Middle frontal gyrus (tissue), 1 donor: ENCODE measurements around the gene CCR1.

ENCODE experiments used
- DNase-seq: peaks from one replicate; pipeline ENCODE4 v3.0.0-alpha.2; 2015; ENCODE audit warnings: low spot score; ENCODE audit errors: extremely low spot score

Gene CCR1

DNA sequence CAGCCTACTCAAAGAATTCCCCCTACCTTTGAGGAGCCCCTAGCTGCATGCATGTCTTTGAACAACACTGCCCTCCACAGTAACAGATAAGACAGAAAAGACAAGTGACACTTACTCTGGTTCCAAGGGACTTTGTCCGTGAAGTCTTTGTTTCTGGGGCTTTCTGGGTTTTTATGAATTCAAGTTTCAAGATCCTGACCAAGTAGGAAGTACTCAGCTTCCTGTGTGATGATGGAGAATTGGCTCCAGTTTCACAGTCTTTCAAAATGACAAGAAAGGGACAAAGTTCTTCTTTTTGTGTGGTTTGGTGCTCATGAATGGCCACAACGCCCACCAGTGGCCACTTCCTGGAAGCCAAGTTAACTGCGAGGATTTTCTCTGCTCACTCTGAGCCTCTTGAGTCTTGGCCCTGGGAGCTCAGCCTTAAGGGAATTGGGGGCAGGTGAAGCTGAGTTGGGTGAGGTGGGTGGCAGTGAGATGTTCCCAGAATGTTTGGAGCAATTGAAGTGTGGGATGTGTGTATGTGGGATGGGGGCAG, at the start of gene CCR1:
Gene CCR1 (minus strand): TSS at position 147 of the 538 bp plus-strand sequence. CDS start 4,000 bp downstream, outside the sequence.
- no peak for DNase-seq

DNA sequence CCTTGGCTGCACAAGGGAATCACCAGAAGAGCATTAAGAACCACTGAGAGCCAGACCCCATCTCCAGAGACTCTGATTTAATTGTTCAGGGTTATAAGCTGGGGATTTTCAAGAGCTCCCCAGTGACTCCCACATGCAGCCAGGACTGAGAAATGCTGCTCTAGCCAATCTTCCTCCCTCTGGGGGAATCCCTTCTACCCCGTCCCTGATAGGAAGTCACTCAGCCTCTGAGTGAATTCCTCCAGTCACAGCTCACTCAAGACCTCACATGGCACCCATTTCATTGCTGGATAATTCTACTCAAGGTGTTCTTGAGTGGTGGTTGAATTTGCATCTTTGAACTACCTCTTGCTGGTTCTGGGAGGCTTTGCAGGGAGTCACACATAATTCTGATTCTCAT, 44.9 kb upstream of the CCR1 start:
- DNase-seq: no peak

DNA sequence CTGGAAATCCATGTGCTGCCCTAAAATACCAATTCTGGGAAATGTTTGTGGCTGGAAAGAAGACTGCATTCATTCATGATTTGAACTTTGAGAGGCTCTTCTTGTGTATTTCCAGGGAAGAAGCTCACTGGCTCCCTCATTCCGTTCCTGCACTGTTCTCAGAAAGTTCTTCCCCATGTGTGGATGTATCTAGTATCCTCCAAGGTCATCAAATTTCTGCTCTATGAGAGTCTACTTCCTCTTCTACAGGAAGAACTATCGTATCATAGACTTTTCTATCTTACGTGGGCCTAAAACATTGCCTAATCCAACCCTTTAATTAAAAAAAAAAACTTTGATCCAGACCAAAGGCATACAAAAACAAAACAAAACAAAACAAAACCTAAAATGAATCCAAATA, 37.0 kb upstream of the CCR1 start:
- DNase-seq: no peak

DNA sequence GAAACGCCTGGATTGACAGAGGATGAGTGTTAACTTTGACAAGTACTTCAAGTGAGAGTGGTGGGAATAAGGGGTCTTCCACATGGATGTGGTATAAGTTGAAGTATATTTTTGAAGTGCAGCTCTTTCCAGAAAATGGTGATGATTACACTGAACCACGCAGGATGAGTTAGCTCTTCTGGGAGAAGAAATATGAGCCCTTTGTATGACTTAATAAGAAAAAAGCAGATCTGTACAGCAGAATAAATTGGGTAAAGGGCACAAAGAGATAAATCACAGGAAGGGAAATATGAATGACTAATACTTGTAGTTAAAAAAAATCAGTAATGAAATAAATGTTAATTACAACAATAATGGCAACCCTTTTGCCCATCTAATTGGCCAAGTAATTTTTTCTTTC, 35.4 kb upstream of the CCR1 start:
- DNase-seq: no peak

DNA sequence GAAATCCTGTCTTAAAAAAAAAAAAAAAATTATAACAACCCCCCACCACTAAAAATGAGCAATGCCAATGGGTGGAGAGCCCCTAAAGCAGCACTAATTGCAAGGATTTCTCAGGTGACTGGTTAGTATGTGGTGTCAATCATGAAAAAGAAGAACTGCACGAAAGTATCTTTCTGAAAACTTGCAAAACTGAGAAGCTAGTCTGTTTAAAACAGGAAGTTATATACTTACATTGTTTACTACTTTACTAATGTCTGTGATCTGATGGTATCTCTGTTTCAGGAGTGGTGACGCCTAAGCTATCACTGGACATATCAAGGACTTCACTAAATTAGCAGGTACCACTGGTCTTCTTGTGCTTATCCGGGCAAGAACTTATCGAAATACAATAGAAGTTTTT, 34.0 kb upstream of the CCR1 start, which contains the start of gene CCR3:
Gene CCR3 (plus strand): TSS at position 341 of the 400 bp plus-strand sequence. CDS start 22,699 bp downstream, outside the sequence.
- DNase-seq: no peak

DNA sequence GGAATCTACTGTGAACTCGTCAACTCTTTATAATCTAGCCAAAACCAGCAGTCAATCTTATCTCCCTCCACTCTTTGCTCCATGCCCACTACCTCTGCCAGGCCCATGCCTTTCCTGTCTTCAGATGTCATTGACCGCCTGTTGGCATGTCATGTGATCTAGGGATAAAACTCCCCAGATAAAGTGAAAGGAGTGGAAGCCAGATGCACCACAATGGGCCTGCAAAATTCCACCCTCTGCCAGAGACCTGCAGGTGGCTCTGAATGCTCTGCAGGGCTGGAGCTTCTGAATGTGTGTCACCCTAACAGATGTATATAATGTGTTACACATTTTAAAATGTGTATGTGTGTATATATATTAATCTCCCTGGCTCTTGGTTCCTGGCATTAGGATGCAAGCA, 31.8 kb upstream of the CCR1 start:
- no peak for DNase-seq

DNA sequence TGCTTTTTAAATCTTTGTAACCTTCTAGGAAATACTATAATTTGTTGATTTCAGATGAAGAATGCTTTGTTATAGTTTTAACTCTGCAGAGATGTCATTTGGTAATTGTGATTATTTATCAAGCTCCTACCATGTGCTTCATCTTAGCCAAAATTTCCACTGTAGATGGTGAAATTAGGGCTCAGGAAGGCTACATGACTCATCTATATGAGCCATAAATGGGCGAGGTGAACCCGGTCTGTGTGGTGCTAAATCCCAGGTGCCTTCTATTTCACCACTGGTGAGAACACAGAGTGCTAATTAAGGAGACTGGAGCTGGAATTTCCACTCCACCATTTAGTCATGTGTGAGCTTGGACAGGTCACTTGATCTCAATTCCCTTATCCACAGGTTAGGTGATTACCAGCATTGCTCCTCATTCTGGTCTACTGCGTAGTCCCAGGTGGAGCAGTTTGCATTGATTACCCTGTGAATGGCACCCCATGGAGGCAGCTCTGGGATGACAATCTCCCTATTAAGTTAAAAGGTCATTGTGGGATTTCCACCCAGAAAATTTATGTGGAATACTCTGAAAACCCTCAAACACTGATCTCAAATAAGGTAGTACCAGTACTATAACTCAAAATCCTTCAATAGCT, 31.3 kb upstream of the CCR1 start:
- DNase-seq: no peak

DNA sequence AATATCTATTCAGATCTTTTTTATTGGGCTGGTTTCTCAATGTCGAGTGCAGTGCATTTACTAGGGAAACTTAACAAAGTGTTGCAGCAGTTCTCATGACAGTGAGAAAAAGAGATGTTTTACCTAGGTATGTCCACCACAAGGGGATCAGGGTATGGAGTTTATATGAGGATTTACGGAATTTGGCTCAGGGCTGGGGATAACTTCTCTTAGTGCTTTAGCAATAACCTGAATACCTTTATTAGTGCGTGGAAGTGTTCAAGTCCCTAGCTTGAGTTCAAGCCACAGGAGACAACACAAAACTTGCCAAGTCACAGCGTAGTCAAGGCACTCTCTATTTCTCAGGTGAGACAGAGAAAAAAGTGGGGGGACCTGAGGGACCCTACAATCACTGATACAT, 30.3 kb upstream of the CCR1 start:
- no peak for DNase-seq

DNA sequence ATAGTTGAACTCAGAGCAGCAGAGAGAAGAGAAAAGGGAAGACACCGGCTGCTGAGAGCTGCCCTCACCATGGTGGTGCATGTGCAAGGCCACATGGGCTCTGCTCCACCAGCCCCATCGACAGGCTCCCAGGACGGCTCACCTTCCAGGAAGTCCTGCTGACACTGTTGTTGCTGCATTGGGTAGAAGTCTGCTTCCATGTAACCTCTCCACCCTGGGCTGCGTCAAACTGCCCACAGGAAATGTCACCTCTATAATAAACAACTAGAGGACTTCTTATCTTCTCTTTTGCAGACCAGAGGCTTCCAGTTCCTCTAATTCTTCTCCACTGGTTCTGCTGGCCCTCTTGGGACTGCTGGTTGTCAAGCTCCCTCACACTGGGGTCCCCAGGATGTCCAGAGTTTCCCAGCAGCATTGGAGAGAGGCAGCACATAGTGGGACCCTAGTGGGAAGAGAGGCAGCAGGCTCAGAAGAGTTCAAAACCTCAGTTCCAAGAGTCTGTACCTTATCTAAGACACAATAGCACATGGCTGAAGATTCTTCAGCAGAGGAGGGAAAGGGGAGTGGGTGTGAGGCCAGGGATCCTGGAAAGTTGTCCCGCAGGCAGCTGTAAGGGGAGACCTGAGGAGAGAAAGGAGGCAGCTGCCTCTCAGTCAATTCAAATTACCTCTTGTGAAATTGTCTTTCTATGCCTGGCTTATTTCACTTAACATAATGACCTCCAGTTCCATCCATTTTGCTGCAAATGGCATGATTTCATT, 28.4 kb upstream of the CCR1 start:
- DNase-seq: no peak

DNA sequence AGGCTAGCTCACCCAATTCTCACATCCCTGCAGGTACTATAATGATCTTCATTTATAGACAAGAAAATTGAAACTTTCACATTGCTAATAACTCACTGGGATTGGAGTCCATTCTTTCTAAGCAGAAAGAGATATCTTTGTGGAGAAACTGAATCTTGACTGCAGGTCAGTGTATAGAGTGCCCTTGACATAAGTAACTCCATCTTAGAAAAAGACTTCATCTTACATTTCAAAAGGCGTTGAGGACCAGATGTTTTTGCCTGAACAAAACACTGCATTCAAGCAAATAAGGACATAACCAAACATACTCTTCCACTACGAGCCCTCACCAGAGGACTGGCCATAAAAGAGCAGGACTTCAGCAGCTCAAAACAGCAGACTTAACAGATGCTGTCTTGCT, 27.3 kb upstream of the CCR1 start:
- DNase-seq: no peak

DNA sequence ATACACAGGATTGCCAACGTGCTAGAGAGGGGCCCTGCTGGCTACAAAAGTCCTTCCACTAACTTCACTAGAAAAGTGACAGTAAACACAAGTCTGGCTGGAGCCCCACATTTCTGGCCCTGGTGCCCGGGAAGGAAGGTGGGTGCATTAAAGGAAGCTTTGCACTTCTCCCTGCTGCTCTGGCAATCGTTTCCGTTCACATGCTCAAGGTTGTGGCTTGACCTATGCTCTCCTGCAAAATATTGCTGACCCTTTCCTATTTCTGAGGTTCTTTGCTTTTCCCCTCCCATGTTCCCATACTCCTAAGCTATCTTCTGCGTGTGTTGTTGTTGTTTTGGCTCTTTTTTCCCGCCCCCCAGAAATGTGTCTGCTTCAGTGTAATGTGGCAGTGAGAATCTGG, 25.1 kb upstream of the CCR1 start:
- no peak for DNase-seq

DNA sequence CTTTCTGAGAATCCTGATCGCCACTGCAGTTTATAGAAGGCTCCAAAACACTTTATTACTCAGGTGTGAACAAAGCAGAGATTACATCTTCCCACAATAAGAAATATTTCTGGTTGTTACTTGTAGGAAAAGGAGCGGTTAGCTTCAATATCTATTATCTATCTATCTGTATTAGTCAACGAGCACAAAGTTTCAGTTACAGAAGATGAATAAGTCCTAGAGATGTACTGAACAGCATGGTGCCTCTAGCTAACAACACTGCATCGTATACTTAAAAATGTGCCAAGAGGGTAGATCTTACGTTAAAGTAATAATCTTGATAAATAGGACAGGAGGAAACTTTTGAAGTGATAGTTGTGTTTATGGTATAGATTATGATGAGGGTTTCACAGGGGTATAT, 23.2 kb upstream of the CCR1 start:
- no peak for DNase-seq

DNA sequence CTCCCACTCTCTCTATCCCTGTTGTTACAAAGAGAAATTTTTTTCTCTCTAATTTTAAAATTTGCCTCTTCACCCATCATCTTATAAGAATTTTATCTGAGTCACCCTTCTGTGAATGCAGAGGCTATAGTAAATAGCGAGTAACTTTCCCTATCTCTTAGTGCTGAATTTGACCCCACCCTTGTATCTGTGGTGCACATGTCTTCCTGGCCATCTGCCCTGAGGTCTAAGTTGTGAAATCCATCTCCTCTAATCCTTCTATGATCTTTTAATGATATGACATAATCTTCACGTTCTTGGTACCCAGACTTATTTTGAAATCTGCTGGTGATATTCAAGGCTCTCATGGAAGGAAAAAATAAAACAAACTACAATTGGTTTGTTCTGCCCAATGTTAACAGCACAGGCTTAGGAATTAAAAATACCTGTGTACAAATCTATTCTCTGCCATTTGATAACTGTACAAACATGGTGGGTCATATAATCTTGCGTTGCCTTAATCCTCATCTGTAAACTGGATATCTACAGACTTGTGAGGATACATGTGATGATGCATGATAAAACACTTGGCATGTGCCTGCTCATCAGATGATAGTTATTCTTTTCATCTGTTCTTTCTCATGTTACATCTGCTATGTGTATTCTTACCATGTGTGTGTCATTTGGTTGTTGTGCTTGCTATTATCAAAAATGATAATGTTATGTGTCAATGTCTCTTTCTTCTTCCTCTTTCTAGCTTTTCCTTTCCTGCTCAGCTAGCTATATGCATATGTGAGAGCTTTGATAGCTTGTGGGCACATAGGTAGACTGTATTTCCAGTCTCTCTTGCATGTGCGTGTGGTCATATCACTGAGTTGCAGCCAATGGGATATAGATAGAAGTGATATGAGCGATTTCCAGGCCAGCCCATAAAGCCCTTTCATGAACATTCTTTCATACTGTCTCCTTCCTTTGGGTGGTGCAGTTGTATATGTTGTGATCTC, 20.4 kb upstream of the CCR1 start:
- no peak for DNase-seq

DNA sequence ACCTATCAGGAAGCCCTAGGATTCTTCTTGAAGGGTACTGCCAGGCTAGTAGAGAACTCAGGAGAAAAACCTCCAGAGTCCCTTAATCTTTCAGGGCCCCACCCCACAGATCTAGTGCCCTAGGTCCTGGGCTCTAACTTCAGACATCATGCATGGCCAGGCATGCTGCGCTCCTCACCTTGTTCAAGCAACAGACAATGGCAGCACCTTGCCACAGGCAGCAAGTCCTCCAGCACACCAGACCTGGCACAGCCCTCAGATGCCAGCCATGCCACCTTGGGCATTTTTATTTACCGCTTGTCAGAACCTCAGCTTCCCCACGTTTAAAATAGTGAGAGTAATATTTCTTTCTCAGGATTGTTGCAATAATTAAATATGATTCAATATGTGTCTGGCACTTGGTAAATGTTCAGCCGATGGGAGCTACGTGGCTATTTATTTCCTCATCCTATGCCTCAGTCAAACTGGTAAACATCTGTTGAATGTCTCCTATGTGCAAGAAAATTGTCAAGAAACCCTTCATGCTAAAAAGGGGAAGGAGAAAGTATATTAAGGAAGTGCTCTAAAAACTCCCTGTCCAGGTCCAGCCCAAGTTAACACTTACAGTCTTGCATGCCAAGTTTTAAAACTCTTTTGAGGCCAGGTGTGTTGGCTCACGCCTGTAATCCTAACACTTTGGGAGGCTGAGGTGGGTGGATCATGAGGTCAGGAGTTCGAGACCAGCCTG, 14.5 kb upstream of the CCR1 start:
- no peak for DNase-seq

DNA sequence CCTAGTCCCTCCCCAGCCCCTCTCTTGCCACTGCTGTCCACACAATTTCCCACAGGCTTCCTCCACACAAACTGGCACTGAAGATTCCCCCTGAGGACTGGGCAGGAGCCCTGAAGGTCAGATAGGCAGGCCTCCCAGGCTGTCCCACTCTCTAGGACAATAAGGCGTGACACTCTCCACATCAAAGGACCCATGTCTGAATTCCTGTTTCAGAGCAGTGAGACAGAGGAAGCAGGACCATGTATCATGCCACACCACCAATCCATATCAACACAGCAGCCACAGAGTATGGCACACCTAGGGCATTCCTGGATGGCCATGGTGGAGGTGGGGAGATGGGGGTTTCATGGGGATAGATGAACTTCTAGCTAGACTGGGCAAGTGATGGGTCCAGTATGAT, 13.8 kb upstream of the CCR1 start:
- no peak for DNase-seq

DNA sequence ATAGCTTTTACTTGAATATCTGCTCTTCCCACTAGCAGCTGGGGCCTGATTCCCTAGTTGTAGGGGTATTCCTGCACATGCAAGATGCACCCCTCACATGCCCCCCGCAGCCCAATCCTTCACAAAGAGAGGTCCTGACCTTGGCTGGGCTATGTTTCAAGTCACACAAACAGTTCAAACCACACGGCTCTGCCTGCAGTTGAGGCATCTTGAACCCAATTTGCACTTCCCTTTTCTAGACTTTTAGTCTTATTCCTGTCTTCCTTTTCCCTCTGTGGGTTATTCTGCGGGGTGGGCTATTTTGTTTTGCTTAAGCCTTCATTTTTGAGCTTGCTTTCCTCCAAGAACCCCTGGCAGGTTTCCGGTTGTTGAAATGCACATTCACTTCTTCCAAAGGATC, 13.3 kb upstream of the CCR1 start:
- no peak for DNase-seq

DNA sequence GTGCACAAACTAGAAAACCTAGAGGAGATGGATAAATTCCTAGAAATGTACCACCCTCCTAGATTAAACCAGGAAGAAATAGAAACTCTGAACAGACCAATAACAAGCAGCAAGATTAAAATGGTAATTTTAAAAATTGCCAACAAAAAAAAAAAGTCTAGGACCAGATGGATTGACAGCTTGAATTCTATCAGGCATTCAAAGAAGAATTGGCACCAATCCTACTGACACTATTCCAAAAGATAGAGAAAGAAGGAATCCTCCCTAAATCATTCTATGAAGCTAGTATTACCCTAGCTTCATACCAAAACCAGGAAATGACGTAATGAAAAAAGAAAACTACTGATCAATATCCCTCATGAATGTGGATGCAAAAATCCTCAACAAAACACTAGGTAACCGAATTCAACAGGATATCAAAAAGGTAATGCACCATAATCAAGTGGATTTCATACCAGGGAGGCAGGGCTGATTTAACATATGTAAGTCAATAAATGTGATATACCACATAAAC, 10.1 kb upstream of the CCR1 start:
- no peak for DNase-seq

DNA sequence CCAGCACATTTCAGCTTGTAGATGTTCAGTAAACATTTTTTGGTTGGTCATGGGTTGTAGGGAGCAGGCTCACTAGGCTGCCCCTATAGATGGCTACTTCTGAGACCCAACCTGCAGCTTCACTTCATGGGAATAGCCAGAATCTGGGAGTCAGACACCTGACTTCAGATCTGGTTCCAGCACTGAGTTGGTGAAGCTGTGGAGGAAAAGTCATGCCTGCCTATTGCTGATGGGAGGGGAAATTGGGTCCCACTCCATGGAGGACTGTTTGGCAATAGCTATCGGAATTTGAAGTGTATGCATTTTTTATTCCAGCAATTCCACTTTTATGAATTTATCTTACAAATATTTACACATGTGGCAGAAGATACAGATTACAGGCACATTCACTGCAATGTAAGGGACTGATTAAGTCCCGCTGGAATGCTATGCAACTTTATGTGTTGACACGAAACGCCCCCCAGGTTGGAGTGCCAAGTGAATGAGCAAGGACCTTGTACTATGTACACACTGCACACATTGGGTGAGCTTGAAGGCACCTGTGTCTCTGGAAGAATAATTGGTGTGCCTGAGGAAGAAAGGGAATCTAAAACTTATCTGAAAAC, 7.8 kb upstream of the CCR1 start:
- DNase-seq: no peak

DNA sequence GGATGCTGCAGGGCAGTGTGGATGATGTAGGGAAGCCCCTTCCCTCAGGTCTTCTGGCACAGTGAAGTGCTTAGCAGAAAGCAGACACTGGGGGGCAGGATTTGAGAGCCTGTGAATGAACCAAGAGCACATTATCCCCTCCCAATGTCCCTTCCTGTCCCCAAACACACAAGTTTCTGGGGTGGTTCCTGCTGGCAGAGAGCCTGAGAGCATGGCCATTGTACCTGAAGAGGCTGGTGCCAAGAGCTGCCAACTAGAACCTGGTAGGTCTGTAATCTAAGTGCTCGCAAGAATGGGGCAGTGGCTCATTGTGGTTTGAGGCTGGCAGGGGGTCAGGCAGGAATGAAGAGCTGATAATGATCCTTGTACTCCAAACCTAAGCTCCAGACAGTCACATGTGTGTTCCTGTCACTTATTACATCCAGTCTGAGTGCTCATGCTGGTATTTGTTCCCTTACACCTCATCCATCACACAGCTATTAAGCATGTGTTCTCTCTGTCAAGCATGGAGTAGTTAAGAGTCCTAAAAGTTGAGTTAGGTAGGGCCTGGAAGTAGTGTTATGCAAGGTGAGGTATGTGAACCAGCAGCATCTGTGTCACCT, 6.7 kb upstream of the CCR1 start:
- no peak for DNase-seq

DNA sequence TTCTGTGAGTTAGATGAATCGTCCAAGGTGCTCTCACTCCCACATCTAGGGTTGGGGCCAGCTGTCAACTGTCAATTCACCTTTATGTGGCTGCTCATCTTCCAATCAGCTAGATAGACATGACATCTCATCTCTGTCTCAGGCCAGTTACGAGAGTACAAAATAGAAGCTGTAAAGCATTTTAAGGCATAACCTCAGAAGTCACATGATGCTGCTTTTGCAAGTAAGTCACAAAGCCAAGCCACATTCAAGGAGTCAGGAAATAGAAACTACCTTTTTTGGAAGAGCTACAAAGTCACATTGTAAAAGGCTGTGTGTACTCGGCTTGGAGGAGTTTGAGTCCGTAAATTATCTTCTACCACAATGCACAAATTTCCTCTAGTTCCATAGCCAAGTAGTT, 5.1 kb upstream of the CCR1 start:
- DNase-seq: no peak
